Ovary (tissue), 9 donors: ENCODE measurements around the gene NGF. TPM values are rescaled to one million over a fixed set of nuclear protein-coding genes. Genes with fewer than 3 reads are reported as not detected.

Source experiments
- DNase-seq, 5 donors: peaks; one replicate each; pipeline ENCODE4 v3.0.0-alpha.2; 2019 to 2020
- H3K27ac ChIP-seq, 2 donors: fragments of 200-600 bp; one replicate each; pipeline versions ENCODE4 v1.5.1 to v1.8.0; 2019 to 2022
- H3K27me3 ChIP-seq: fragments of 200-600 bp; one replicate; pipeline ENCODE4 v1.8.0; 2022
- H3K36me3 ChIP-seq: fragments of 200-600 bp; sonication (generic); one replicate; pipeline ENCODE4 v1.5.1; 2019
- H3K4me1 ChIP-seq: one replicate; pipeline ENCODE4 v1.8.1; 2013; ENCODE audit warnings: mild to moderate bottlenecking, moderate library complexity; ENCODE audit not compliant: insufficient read depth
- H3K4me3 ChIP-seq: fragments of 200-600 bp; sonication (generic); one replicate; pipeline ENCODE4 v1.5.1; 2017
- H3K9me3 ChIP-seq, 2 donors: fragments of 200-600 bp in 1 of 2; sonication (generic) in 1 of 2; one replicate each; pipeline versions ENCODE4 v1.5.1 to v1.8.1; 2013 to 2019; ENCODE audit warnings: mild to moderate bottlenecking in 1 of 2, moderate library complexity in 1 of 2
- EP300 ChIP-seq: sonication (generic); formaldehyde crosslinking; IDR thresholded peaks from one replicate; pipeline ENCODE4 v1.6.1; 2017; ENCODE audit warnings: antibody characterized with exemption
- POLR2A ChIP-seq: fragments of 450-650 bp; IDR thresholded peaks from one replicate; pipeline ENCODE4 v1.6.1; 2017; ENCODE audit warnings: antibody characterized with exemption, mild to moderate bottlenecking, moderate library complexity
- WGBS, 3 donors: extraction: QIAGEN DNeasy Blood & Tissue Kit in 1 of 3; methylation state at CpG; one replicate each; pipeline versions ENCODE4 v1.1.5 to v1.1.7; 2013 to 2017; 5-methylcytosine and 5-hydroxymethylcytosine counted together
- intact Hi-C, 4 donors: fragments of 100-400 bp; cut with DNase I; formaldehyde crosslinking; loops; one replicate each; pipeline versions ENCODE4 v1.11.0 to v1.15.1; 2022 to 2023
- polyA plus RNA-seq, 2 donors: library from polyadenylated mRNA; stranded (reverse); fragments of 200-250 nt in 1 of 2; fragments of 350-450 nt in 1 of 2; fragmentation: Illumina TruSeq in 1 of 2; extraction: RNeasy Lipid Tissue Mini Kit (QIAGEN cat#74804) in 1 of 2; gene quantifications; one replicate each; pipeline ENCODE4 v1.2.3, GENCODE V29; 2013 to 2014
- total RNA-seq, 7 donors: library from RNA; depleted of rRNA in 2 of 7; stranded (reverse); fragments of >200 nt in 2 of 7; fragmentation: NEBNext Ultra II Directional in 3 of 7; extraction: Animal tissue kit (Norgen Biotek cat#: 25700) in 3 of 7; gene quantifications; one replicate each; pipeline versions ENCODE4 v1.1.0 to v1.2.4, GENCODE V29; 2016 to 2023
- TF ChIP-seq, protein P1 (sequence below), 3 donors: fragments of 450-650 bp in 2 of 3; fragments of 200-600 bp in 1 of 3; IDR thresholded peaks; one replicate each; pipeline versions ENCODE4 v1.5.1 to v1.8.0; 2016 to 2022; ENCODE audit warnings: antibody characterized with exemption in 3 of 3, mild to moderate bottlenecking in 1 of 3
- donor health status: DM: no; HTN: no; CAD: no; lungs with moderate emphysema.
- donor health status: DM: no; HTN: no; CAD: no.
- donor health status: Bipolar disorder and iron deficiency.
- donor health status: DM: yes; HTN: yes; CAD: no.
- donor health status: DM: no; HTN: no; CAD: no.
- donor health status: DM: yes; HTN: yes; CAD: no.

NGF gene
- total and polyA plus RNA-seq, 9 donors: 3.0 to 43.4 (median 14.1) TPM

DNA sequence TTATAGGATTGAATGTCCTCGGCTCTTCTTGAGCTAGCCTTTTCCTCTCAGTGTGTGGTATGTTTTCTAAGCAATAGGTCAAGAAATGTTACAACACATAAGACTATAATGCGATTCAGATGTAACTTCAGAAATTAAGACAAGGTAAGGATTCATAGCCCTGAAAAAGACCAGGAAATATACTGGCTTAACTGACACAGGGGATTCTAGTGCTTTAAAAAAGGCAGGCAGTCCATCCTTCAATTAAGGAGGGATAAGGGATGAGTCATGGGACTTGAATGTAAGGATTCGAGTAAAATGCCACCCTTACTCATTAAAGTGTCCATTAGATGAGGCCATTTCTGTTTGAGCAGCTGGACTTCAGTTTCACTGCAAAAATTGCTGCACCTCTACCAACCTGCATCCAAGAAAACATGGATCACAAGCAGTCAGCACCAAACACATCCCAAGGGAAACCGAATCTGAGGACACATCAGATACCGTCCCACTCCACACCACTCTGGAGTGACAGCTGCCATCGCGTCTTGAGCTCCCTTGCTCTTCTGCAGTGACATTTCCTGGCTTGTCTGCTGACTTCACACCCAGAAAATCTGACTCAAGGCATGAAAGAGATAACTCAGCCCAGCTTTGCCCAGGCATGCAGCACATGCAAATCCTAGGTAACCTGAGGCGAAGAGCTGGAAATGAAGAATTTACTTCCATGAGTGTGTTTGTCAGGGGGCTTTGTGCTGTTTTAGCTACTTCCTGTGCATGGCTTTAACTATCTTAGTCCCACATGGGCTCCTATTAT, 37.8 kb downstream of the NGF start:
- intact Hi-C loops: no loop called here
- H3K36me3 ChIP-seq: no peaks in the 10 kb centered on the region
- DNase-seq: no peak
- H3K4me1 ChIP-seq: peaks cover 7% of the 10 kb centered on the region
- no peak overlapping the region for H3K27ac ChIP-seq
- H3K9me3 ChIP-seq: no peaks in the 10 kb centered on the region
- WGBS, 3 donors: 70 to 79% (median 71%) methylated on average over 8 of the region's 8 CpGs
- no peak overlapping the region for H3K4me3 ChIP-seq
- TF ChIP-seq EP300: no peak
- TF ChIP-seq, protein P1, sequence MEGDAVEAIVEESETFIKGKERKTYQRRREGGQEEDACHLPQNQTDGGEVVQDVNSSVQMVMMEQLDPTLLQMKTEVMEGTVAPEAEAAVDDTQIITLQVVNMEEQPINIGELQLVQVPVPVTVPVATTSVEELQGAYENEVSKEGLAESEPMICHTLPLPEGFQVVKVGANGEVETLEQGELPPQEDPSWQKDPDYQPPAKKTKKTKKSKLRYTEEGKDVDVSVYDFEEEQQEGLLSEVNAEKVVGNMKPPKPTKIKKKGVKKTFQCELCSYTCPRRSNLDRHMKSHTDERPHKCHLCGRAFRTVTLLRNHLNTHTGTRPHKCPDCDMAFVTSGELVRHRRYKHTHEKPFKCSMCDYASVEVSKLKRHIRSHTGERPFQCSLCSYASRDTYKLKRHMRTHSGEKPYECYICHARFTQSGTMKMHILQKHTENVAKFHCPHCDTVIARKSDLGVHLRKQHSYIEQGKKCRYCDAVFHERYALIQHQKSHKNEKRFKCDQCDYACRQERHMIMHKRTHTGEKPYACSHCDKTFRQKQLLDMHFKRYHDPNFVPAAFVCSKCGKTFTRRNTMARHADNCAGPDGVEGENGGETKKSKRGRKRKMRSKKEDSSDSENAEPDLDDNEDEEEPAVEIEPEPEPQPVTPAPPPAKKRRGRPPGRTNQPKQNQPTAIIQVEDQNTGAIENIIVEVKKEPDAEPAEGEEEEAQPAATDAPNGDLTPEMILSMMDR (IDR thresholded peaks at IDR 0.05): no peak
- no peak for TF ChIP-seq POLR2A
- no peaks in the 10 kb centered on the region for H3K27me3 ChIP-seq

DNA sequence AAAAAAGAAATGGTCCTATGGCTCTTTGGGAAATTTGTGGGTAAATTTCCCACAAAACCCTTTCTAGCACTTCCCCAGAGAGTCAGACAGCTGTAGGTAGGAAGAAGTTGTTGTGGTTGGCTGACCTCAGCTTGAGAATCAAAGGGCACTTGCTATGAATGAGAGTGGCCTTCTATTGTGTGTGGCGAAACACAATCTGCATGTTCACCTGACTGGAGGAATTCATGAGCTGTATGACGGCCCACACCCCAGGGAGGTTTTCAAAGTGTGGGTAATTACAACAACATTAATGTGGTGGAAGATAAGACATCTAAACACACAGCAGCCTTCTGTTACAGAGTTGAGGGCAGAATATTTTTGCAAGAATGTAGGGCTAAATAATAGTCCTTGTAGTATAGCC, 38.8 kb downstream of the NGF start:
- WGBS, 3 donors: 84 to 94% (median 93%) methylated on average over 2 of the region's 2 CpGs
- Histone ChIP-seq H3K4me1 (peaks cover 7% of the 10 kb centered on the region), H3K27me3 (no peaks in the 10 kb centered on the region), H3K4me3 (no peak overlapping the region), H3K36me3 (no peaks in the 10 kb centered on the region), H3K9me3 (no peaks in the 10 kb centered on the region), H3K27ac (no peak overlapping the region)
- TF ChIP-seq, protein P1 (IDR thresholded peaks at IDR 0.05): no peak
- TF ChIP-seq POLR2A (no peak), EP300 (no peak)
- DNase-seq: no peak
- intact Hi-C loops: no loop called here

DNA sequence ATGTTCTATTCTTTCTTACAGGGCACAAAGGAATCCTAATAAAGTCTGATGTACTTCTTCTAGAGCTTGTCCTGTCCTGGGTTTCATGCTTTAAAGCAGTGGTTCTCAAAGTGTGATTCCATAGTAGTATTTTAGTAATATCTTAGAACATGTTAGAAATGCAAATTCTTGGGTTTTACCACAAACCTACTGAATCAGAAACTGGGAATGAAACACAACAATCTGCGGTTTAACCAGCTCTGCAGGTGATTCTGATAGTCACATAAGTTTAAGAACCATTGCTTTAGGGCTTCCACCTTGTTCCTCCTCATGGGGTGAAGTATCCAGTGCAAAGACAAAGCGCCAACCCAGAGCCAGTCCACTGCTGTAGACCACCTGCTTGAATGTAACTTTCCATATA, 41.1 kb downstream of the NGF start:
- Histone ChIP-seq H3K9me3 (no peaks in the 10 kb centered on the region), H3K36me3 (no peaks in the 10 kb centered on the region), H3K27ac (no peak overlapping the region), H3K4me3 (no peak overlapping the region), H3K27me3 (no peaks in the 10 kb centered on the region), H3K4me1 (peaks cover 8% of the 10 kb centered on the region)
- intact Hi-C loops: no loop called here
- TF ChIP-seq, protein P1 (IDR thresholded peaks at IDR 0.05): no peak
- no peak for TF ChIP-seq EP300
- TF ChIP-seq POLR2A: no peak
- DNase-seq: no peak
- WGBS, 3 donors: 90 to 100% (median 96%) methylated on average over 2 of the region's 2 CpGs

DNA sequence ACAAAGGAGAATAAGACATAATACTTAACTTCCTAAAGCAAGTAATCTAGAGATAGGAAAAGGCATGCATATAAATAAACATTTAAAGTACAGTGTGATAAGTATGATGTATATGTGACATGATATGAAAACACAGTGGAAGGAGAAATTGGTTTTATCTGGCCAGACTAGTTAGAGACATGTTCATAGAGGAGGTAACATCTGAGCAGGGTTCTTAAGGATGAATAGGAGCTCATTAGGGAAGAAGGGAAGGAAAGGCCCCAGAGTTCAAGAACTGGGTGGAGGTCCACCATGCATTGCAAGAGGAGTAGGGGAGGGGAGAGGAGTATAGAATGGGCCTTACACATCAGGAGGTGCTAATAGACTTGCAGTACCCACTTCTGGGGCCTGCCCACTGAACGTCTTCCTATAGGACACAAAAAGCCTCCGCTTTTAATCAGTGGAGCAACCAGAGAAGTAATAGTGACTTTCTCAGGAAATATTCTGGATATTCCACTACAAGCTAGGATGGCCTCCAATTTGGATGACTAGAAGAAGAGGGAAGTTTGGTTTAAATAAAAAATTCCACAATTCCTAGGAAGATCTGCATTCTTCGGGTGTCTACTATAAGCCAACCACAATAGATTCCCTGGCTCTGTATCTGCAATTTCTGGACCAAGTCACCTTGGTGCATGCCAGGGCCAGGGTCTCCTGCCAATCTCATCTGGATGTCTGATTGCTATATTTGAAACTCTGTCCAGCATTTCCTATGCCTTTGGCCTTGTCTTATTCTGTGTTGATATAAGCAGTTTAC, 41.9 kb downstream of the NGF start:
- Histone ChIP-seq H3K9me3 (no peaks in the 10 kb centered on the region), H3K27me3 (no peaks in the 10 kb centered on the region), H3K36me3 (no peaks in the 10 kb centered on the region), H3K4me3 (no peak overlapping the region), H3K27ac (no peak overlapping the region), H3K4me1 (peaks cover 8% of the 10 kb centered on the region)
- no peak for TF ChIP-seq EP300
- DNase-seq: no peak
- intact Hi-C loops: no loop called here
- WGBS, 3 donors: 61 to 72% (median 68%) methylated on average over 3 of the region's 3 CpGs

DNA sequence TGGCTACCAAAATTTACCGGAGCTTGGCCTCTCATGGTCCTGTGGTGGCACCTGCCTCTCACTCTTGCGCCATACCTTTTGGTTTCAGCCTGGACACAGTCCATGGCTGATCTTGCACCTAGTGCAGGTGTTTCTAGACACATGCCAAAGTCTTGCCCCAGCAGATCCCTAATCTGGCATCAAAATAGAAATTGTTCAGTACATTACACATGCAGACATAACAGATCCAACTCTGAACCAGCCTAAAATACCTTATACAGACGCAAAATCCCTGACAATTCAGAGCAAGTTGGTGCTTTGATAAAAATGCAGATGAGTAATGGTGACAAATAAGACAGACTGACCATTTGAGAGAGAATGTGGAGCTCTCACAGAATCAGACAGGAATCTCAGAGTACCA, 44.1 kb downstream of the NGF start:
- intact Hi-C loops: no loop called here
- TF ChIP-seq EP300 (no peak), POLR2A (no peak)
- TF ChIP-seq, protein P1 (IDR thresholded peaks at IDR 0.05): no peak

More for the DNA sequence above, 44.1 kb downstream of the NGF start:
- Histone ChIP-seq H3K4me3 (no peak overlapping the region), H3K4me1 (peaks cover 8% of the 10 kb centered on the region), H3K9me3 (no peaks in the 10 kb centered on the region), H3K36me3 (no peaks in the 10 kb centered on the region), H3K27ac (no peak overlapping the region), H3K27me3 (no peaks in the 10 kb centered on the region)
- WGBS, 3 donors: 92 to 96% (median 96%) methylated on average over 3 of the region's 3 CpGs
- no peak for DNase-seq
